Fibroblast of mammary gland (primary cell): ENCODE measurements around the gene DNMT3B.

Source experiments
- DNase-seq: peaks from one replicate; pipeline ENCODE4 v3.0.0-alpha.2; 2010; ENCODE audit warnings: low read depth
- H3K4me3 ChIP-seq: 2 replicates; pipeline ENCODE4 v1.5.1; 2011; ENCODE audit warnings: low read depth, mild to moderate bottlenecking, low read length, moderate library complexity; ENCODE audit not compliant: control insufficient read depth
- TF ChIP-seq, protein P1 (sequence below): conservative IDR thresholded peaks from 2 replicates; pipeline ENCODE4 v1.5.1; 2011; ENCODE audit warnings: low read depth, low read length, inconsistent platforms; ENCODE audit not compliant: control insufficient read depth, insufficient read depth

The DNMT3B gene

DNA sequence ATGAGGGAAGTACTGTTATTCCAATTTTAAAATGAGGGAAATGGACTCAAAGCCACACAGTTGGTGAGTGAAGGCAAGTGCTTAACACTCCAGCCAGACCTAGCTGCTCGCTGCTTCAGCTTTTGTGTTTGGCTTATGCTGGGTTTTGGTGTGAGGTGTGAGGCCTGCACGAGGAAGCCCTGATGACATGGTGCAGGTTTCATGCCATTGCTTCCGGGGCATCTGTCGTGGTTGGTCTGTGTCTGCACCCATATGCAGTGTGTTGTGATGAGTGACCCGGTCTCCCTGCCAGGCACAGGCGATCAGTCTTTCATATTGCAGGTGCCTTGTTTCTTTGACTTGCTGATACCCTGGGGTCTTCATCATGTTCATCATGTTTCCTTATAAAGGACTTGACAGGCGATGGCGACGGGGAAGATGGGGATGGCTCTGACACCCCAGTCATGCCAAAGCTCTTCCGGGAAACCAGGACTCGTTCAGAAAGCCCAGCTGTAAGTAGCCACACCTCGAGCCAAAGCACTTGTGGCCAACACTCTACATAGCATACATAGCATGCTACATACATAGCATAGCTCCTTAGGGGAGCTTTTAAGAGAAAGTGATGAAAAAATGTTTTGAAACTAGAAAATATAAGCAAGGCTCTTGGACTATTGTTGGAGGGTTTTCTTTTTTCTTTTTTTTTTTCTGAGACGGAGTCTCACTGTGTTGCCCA, 22.3 kb downstream of the DNMT3B start:
- H3K4me3 ChIP-seq: no peak overlapping the region
- no peak for DNase-seq
- TF ChIP-seq, protein P1, sequence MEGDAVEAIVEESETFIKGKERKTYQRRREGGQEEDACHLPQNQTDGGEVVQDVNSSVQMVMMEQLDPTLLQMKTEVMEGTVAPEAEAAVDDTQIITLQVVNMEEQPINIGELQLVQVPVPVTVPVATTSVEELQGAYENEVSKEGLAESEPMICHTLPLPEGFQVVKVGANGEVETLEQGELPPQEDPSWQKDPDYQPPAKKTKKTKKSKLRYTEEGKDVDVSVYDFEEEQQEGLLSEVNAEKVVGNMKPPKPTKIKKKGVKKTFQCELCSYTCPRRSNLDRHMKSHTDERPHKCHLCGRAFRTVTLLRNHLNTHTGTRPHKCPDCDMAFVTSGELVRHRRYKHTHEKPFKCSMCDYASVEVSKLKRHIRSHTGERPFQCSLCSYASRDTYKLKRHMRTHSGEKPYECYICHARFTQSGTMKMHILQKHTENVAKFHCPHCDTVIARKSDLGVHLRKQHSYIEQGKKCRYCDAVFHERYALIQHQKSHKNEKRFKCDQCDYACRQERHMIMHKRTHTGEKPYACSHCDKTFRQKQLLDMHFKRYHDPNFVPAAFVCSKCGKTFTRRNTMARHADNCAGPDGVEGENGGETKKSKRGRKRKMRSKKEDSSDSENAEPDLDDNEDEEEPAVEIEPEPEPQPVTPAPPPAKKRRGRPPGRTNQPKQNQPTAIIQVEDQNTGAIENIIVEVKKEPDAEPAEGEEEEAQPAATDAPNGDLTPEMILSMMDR: no peak

- no peak overlapping the region for H3K4me3 ChIP-seq
- no peak for DNase-seq
- TF ChIP-seq, protein P1: no peak
Measured at GRCh38 chr20:32786059-32786760, 24.0 kb downstream of the DNMT3B start.

GRCh38 chr20:32787168-32787567, 25.0 kb downstream of the DNMT3B start:
- H3K4me3 ChIP-seq: no peak overlapping the region
- TF ChIP-seq, protein P1: no peak

GRCh38 chr20:32789896-32790750, 27.9 kb downstream of the DNMT3B start:
- TF ChIP-seq, protein P1: peak; percentile 99

More at GRCh38 chr20:32787168-32787567, 25.0 kb downstream of the DNMT3B start:
- no peak for DNase-seq

DNA sequence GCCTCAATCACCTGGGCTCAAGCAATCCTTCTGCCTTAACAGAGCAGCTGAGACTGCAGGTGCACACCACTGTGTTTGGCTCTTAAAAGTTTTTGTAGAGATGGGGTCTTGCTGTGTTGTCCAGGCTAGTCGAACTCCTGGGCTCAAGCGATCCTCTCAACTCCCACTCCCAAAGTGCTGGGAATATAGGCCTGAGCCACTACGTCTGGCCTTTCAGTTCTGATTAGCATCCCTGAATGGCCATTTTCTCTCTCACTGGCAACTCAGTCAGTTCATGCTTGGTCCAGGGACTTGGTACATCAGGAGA, 28.5 kb downstream of the DNMT3B start:
- H3K4me3 ChIP-seq: no peak overlapping the region
- TF ChIP-seq, protein P1: no peak
- DNase-seq: no peak

More at GRCh38 chr20:32789896-32790750, 27.9 kb downstream of the DNMT3B start:
- no peak overlapping the region for H3K4me3 ChIP-seq
- peak; percentile 63 for DNase-seq

- no peak for DNase-seq
- no peak overlapping the region for H3K4me3 ChIP-seq
- TF ChIP-seq, protein P1: no peak
Measured at GRCh38 chr20:32792316-32792715, 30.1 kb downstream of the DNMT3B start.
